ENCODE measurements around the gene SYTL2.

Gene SYTL2

GRCh38 chr11:85717429-85717828, 93.5 kb downstream of the SYTL2 start:
- Histone ChIP-seq H3K4me3 (ENCODE audit: insufficient read depth, low read depth, low read length) (no peak overlapping the region), H3K36me3 (ENCODE audit: control insufficient read depth, insufficient read depth, low read length) (no peaks in the 10 kb centered on the region), H3K27me3 (ENCODE audit: control insufficient read depth, insufficient read depth, low read length, poor library complexity, severe bottlenecking) (no peaks in the 10 kb centered on the region), H3K9me3 (ENCODE audit: control insufficient read depth, low read length) (no peaks in the 10 kb centered on the region), H3K4me1 (ENCODE audit: control insufficient read depth, insufficient read depth, low read length) (peaks cover 39% of the 10 kb centered on the region), H3K27ac (ENCODE audit: insufficient read depth, low read depth, low read length, poor library complexity, severe bottlenecking) (no peak overlapping the region)
- WGBS, 2 experiments = 90 to 93% methylated on average over 2 of the region's 2 CpGs

GRCh38 chr11:85712953-85713352, 98.0 kb downstream of the SYTL2 start:
- H3K4me1 ChIP-seq (ENCODE audit: control insufficient read depth, insufficient read depth, low read length) = peaks cover 20% of the 10 kb centered on the region
- no peak overlapping the region for H3K27ac ChIP-seq (ENCODE audit: insufficient read depth, low read depth, low read length, poor library complexity, severe bottlenecking)
- H3K27me3 ChIP-seq (ENCODE audit: control insufficient read depth, insufficient read depth, low read length, poor library complexity, severe bottlenecking) = no peaks in the 10 kb centered on the region
- 93 to 95% methylated on average over 3 of the region's 3 CpGs for WGBS, 2 experiments
- no peaks in the 10 kb centered on the region for H3K36me3 ChIP-seq (ENCODE audit: control insufficient read depth, insufficient read depth, low read length)
- H3K9me3 ChIP-seq (ENCODE audit: control insufficient read depth, low read length) = no peaks in the 10 kb centered on the region
- H3K4me3 ChIP-seq (ENCODE audit: insufficient read depth, low read depth, low read length) = no peak overlapping the region

GRCh38 chr11:85710917-85711316, 100.0 kb downstream of the SYTL2 start:
- Histone ChIP-seq H3K4me3 (ENCODE audit: insufficient read depth, low read depth, low read length) (no peak overlapping the region), H3K36me3 (ENCODE audit: control insufficient read depth, insufficient read depth, low read length) (no peaks in the 10 kb centered on the region), H3K27me3 (ENCODE audit: control insufficient read depth, insufficient read depth, low read length, poor library complexity, severe bottlenecking) (no peaks in the 10 kb centered on the region), H3K27ac (ENCODE audit: insufficient read depth, low read depth, low read length, poor library complexity, severe bottlenecking) (no peak overlapping the region), H3K4me1 (ENCODE audit: control insufficient read depth, insufficient read depth, low read length) (peaks cover 2% of the 10 kb centered on the region), H3K9me3 (ENCODE audit: control insufficient read depth, low read length) (no peaks in the 10 kb centered on the region)
- WGBS, 2 experiments = 87 to 95% methylated on average over 5 of the region's 5 CpGs

- 90 to 100% methylated on average over 4 to 5 of the region's 5 CpGs for WGBS, 2 experiments
- Histone ChIP-seq H3K27me3 (ENCODE audit: control insufficient read depth, insufficient read depth, low read length, poor library complexity, severe bottlenecking) (no peaks in the 10 kb centered on the region), H3K36me3 (ENCODE audit: control insufficient read depth, insufficient read depth, low read length) (no peaks in the 10 kb centered on the region), H3K9me3 (ENCODE audit: control insufficient read depth, low read length) (no peaks in the 10 kb centered on the region), H3K4me1 (ENCODE audit: control insufficient read depth, insufficient read depth, low read length) (no peaks in the 10 kb centered on the region), H3K4me3 (ENCODE audit: insufficient read depth, low read depth, low read length) (no peak overlapping the region), H3K27ac (ENCODE audit: insufficient read depth, low read depth, low read length, poor library complexity, severe bottlenecking) (no peak overlapping the region)
Observed at GRCh38 chr11:85709941-85710702, 100.8 kb downstream of the SYTL2 start.

GRCh38 chr11:85705800-85706199, 105.1 kb downstream of the SYTL2 start:
- Histone ChIP-seq H3K27me3 (ENCODE audit: control insufficient read depth, insufficient read depth, low read length, poor library complexity, severe bottlenecking) (no peaks in the 10 kb centered on the region), H3K27ac (ENCODE audit: insufficient read depth, low read depth, low read length, poor library complexity, severe bottlenecking) (no peak overlapping the region), H3K9me3 (ENCODE audit: control insufficient read depth, low read length) (no peaks in the 10 kb centered on the region), H3K4me1 (ENCODE audit: control insufficient read depth, insufficient read depth, low read length) (no peaks in the 10 kb centered on the region), H3K36me3 (ENCODE audit: control insufficient read depth, insufficient read depth, low read length) (no peaks in the 10 kb centered on the region), H3K4me3 (ENCODE audit: insufficient read depth, low read depth, low read length) (no peak overlapping the region)

GRCh38 chr11:85704967-85705366, 106.0 kb downstream of the SYTL2 start:
- Histone ChIP-seq H3K9me3 (ENCODE audit: control insufficient read depth, low read length) (no peaks in the 10 kb centered on the region), H3K36me3 (ENCODE audit: control insufficient read depth, insufficient read depth, low read length) (no peaks in the 10 kb centered on the region), H3K4me3 (ENCODE audit: insufficient read depth, low read depth, low read length) (no peak overlapping the region), H3K4me1 (ENCODE audit: control insufficient read depth, insufficient read depth, low read length) (no peaks in the 10 kb centered on the region), H3K27ac (ENCODE audit: insufficient read depth, low read depth, low read length, poor library complexity, severe bottlenecking) (no peak overlapping the region), H3K27me3 (ENCODE audit: control insufficient read depth, insufficient read depth, low read length, poor library complexity, severe bottlenecking) (no peaks in the 10 kb centered on the region)
- WGBS, 2 experiments = 94 to 100% methylated on average over 2 to 3 of the region's 3 CpGs

GRCh38 chr11:85699957-85700741, 110.8 kb downstream of the SYTL2 start:
- Histone ChIP-seq H3K27me3 (ENCODE audit: control insufficient read depth, insufficient read depth, low read length, poor library complexity, severe bottlenecking) (no peaks in the 10 kb centered on the region), H3K27ac (ENCODE audit: insufficient read depth, low read depth, low read length, poor library complexity, severe bottlenecking) (no peak overlapping the region), H3K4me1 (ENCODE audit: control insufficient read depth, insufficient read depth, low read length) (no peaks in the 10 kb centered on the region), H3K36me3 (ENCODE audit: control insufficient read depth, insufficient read depth, low read length) (no peaks in the 10 kb centered on the region), H3K4me3 (ENCODE audit: insufficient read depth, low read depth, low read length) (no peak overlapping the region), H3K9me3 (ENCODE audit: control insufficient read depth, low read length) (no peaks in the 10 kb centered on the region)
- 86 to 88% methylated on average over 2 of the region's 2 CpGs for WGBS, 2 experiments

GRCh38 chr11:85698195-85698594, 112.7 kb downstream of the SYTL2 start:
- Histone ChIP-seq H3K9me3 (ENCODE audit: control insufficient read depth, low read length) (no peaks in the 10 kb centered on the region), H3K27me3 (ENCODE audit: control insufficient read depth, insufficient read depth, low read length, poor library complexity, severe bottlenecking) (no peaks in the 10 kb centered on the region), H3K36me3 (ENCODE audit: control insufficient read depth, insufficient read depth, low read length) (no peaks in the 10 kb centered on the region), H3K4me3 (ENCODE audit: insufficient read depth, low read depth, low read length) (no peak overlapping the region), H3K27ac (ENCODE audit: insufficient read depth, low read depth, low read length, poor library complexity, severe bottlenecking) (no peak overlapping the region), H3K4me1 (ENCODE audit: control insufficient read depth, insufficient read depth, low read length) (no peaks in the 10 kb centered on the region)
- 79 to 100% methylated on average over 1 of the region's 1 CpG for WGBS, 2 experiments

GRCh38 chr11:85697747-85698146, 113.2 kb downstream of the SYTL2 start:
- Histone ChIP-seq H3K4me1 (ENCODE audit: control insufficient read depth, insufficient read depth, low read length) (no peaks in the 10 kb centered on the region), H3K36me3 (ENCODE audit: control insufficient read depth, insufficient read depth, low read length) (no peaks in the 10 kb centered on the region), H3K27me3 (ENCODE audit: control insufficient read depth, insufficient read depth, low read length, poor library complexity, severe bottlenecking) (no peaks in the 10 kb centered on the region), H3K4me3 (ENCODE audit: insufficient read depth, low read depth, low read length) (no peak overlapping the region), H3K9me3 (ENCODE audit: control insufficient read depth, low read length) (no peaks in the 10 kb centered on the region), H3K27ac (ENCODE audit: insufficient read depth, low read depth, low read length, poor library complexity, severe bottlenecking) (no peak overlapping the region)
- 75 to 100% methylated on average over 1 to 2 of the region's 2 CpGs for WGBS, 2 experiments

- H3K4me1 ChIP-seq (ENCODE audit: control insufficient read depth, insufficient read depth, low read length) = no peaks in the 10 kb centered on the region
- no peak overlapping the region for H3K27ac ChIP-seq (ENCODE audit: insufficient read depth, low read depth, low read length, poor library complexity, severe bottlenecking)
- H3K4me3 ChIP-seq (ENCODE audit: insufficient read depth, low read depth, low read length) = no peak overlapping the region
- no peaks in the 10 kb centered on the region for H3K9me3 ChIP-seq (ENCODE audit: control insufficient read depth, low read length)
- no peaks in the 10 kb centered on the region for H3K27me3 ChIP-seq (ENCODE audit: control insufficient read depth, insufficient read depth, low read length, poor library complexity, severe bottlenecking)
- H3K36me3 ChIP-seq (ENCODE audit: control insufficient read depth, insufficient read depth, low read length) = no peaks in the 10 kb centered on the region
Observed at GRCh38 chr11:85695546-85695945, 115.4 kb downstream of the SYTL2 start.
